ENCODE data around the gene INPP5A. TPM values are rescaled to one million over a fixed set of nuclear protein-coding genes. Genes with fewer than 3 reads are reported as not detected.

Gene INPP5A
- total RNA-seq, 4 donors from 2014 or later: 16.9 to 58.2 (median 29.5) TPM

DNA sequence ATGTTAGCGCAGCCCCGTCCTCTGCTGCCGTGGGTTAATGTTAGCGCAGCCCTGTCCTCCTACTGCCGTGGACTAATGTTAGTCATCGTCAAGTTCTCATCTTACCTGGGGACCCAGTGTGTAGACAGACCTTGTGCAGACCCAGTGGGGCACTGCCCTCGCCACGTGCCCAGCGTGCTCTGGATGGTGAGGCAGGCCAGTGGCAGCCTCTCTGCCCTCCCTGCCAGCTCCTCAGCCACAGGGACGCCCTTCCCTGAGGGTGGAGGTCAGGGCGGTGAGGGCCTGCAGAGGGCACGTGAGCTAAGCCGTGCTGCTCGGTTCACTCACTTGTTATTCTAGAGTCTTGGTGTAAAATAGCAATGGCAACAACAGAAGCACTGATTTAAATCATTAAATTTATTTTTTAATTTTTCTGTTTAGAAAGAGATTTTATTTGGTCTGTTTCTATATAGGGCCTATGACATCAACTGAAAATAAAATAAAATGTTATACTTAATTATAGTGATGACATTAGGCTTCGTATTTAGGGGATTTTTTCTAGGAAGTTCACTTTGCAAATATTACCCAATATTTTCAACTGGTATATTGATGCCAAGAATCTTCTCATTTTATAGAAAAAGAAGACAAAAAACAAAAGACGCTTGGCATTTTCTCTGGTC is 199.9 kb downstream of the INPP5A start:
- Histone ChIP-seq H3K27me3 (no peaks in the 10 kb centered on the region), H3K9me3 (no peaks in the 10 kb centered on the region), H3K27ac (no peak overlapping the region), H3K4me3 (no peak overlapping the region), H3K4me1 (no peaks in the 10 kb centered on the region), H3K36me3 (peaks cover 0 to 55% (median 0%) of the 10 kb centered on the region in 3 donors)
- intact Hi-C loops (cut with DNase I): no loop called here
- WGBS, 2 donors: 78 to 82% methylated on average over 6 to 8 of the region's 16 CpGs
- no peak for DNase-seq
- TF ChIP-seq, protein P1, sequence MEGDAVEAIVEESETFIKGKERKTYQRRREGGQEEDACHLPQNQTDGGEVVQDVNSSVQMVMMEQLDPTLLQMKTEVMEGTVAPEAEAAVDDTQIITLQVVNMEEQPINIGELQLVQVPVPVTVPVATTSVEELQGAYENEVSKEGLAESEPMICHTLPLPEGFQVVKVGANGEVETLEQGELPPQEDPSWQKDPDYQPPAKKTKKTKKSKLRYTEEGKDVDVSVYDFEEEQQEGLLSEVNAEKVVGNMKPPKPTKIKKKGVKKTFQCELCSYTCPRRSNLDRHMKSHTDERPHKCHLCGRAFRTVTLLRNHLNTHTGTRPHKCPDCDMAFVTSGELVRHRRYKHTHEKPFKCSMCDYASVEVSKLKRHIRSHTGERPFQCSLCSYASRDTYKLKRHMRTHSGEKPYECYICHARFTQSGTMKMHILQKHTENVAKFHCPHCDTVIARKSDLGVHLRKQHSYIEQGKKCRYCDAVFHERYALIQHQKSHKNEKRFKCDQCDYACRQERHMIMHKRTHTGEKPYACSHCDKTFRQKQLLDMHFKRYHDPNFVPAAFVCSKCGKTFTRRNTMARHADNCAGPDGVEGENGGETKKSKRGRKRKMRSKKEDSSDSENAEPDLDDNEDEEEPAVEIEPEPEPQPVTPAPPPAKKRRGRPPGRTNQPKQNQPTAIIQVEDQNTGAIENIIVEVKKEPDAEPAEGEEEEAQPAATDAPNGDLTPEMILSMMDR (IDR thresholded peaks at IDR 0.05): no peak
- no peak for TF ChIP-seq POLR2A (IDR thresholded peaks at IDR 0.05)

DNA sequence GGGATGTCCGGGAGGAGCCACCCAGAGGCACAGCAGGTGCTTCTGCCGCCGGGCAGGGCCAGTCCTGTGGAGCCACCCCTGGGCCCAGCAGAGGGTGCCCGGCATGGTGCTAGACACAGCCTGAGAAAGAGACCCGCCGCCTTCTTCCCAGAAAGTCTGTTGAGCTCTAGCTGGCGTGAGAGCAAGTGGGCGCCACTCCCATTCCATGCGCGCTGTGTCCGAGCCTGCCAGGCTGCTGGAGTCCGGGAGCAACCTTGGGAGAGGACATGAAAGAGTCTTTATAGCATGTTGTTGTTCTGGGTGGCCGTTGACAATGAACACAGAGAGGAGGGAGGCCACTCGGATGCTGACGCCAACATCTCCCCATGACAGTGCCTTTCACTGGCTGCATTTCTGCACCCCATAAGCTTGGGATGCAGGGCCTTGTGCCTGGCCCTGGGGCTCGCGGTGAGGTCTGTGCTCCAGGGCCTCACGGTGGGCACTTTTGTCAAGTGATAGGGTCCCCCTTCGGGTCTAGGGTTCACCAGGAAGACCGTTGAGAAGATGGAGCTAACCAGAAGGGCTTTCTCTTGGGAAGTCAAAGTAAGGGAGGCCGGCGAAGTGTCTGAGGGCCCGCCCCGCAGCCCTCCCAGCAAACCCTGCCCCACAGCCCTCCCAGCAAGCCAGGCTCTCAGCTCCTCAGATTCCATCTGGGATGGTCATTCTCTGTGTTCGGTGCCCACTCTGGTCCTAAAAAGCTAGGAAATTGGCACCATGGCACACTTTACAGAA is 201.1 kb downstream of the INPP5A start:
- H3K36me3 ChIP-seq: peaks cover 0 to 46% (median 0%) of the 10 kb centered on the region in 3 donors

DNA sequence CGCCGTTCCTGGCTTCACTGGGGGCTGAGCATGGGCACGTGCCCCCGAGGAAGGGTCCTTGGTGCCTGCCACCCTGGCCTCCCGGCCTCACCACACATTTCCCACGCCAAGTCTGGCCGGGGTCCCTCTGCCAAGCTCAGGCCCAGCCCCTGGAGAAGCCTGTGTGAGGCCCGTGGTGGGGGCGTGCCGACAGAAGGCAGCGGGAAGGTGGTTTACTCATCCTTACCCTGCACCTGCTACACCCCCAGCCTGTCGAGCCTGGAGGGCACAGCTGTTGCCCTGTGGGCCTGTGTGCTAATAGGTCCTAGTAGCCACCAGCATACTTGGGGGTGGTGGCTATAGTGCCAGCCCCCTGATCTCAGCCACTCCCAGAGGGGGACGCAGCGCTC is 201.6 kb downstream of the INPP5A start:
- H3K27ac ChIP-seq: no peak overlapping the region
- H3K4me1 ChIP-seq: peaks cover 0 to 5% (median 0%) of the 10 kb centered on the region in 3 donors
- H3K9me3 ChIP-seq: no peaks in the 10 kb centered on the region
- WGBS, 2 donors: 68 to 90% methylated on average over 6 to 9 of the region's 14 CpGs
- H3K27me3 ChIP-seq: no peaks in the 10 kb centered on the region
- intact Hi-C loops (cut with DNase I): no loop called here
- DNase-seq: no peak
- peaks cover 0 to 41% (median 0%) of the 10 kb centered on the region in 3 donors for H3K36me3 ChIP-seq
- TF ChIP-seq, protein P1 (IDR thresholded peaks at IDR 0.05): no peak
- TF ChIP-seq POLR2A (IDR thresholded peaks at IDR 0.05): no peak
- no peak overlapping the region for H3K4me3 ChIP-seq

More for the DNA sequence above, 201.1 kb downstream of the INPP5A start:
- no peak overlapping the region for H3K27ac ChIP-seq
- no peak for DNase-seq
- intact Hi-C loops (cut with DNase I): no loop called here
- 100% methylated on average over 2 of the region's 25 CpGs; no CpG with 5 or more reads in 1 of the 2 donors for WGBS, 2 donors
- H3K4me1 ChIP-seq: peaks cover 0 to under 1% (median 0%) of the 10 kb centered on the region in 3 donors
- H3K27me3 ChIP-seq: no peaks in the 10 kb centered on the region
- no peak overlapping the region for H3K4me3 ChIP-seq
- TF ChIP-seq POLR2A (IDR thresholded peaks at IDR 0.05): no peak
- TF ChIP-seq, protein P1 (IDR thresholded peaks at IDR 0.05): no peak
- H3K9me3 ChIP-seq: no peaks in the 10 kb centered on the region

DNA sequence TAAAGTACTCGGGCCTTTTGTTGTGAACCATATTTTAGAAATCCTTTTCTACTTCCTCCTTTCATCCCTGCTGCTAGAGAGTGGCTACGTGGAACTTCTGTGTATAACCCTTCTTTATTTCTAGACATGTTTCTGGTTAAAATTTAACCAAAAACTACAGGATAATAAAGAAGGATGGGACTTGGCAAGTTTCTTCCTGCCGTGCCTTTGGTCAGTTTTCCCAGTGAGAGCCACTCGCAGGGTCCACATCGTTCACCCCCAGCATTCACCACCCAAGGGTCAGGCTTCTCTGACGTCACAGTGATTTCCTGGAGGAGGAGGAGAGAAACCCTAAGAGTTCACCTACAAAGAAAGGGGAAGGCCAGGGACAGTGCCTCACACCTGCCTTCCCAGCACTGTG is 203.0 kb downstream of the INPP5A start:
- H3K4me3 ChIP-seq: no peak overlapping the region
- WGBS, 2 donors: 67 to 76% methylated on average over 3 to 6 of the region's 6 CpGs
- no peak overlapping the region for H3K27ac ChIP-seq
- DNase-seq: no peak
- TF ChIP-seq, protein P1 (IDR thresholded peaks at IDR 0.05): no peak
- no peak for TF ChIP-seq POLR2A (IDR thresholded peaks at IDR 0.05)
- peaks cover 0 to 35% (median 0%) of the 10 kb centered on the region in 3 donors for H3K36me3 ChIP-seq
- H3K9me3 ChIP-seq: no peaks in the 10 kb centered on the region
- intact Hi-C loops (cut with DNase I): no loop called here
- H3K27me3 ChIP-seq: no peaks in the 10 kb centered on the region
- H3K4me1 ChIP-seq: peaks cover 0 to 5% (median 0%) of the 10 kb centered on the region in 3 donors
